Fibroblast of lung (primary cell): ENCODE results near the gene DUSP15.

Experiments
- EZH2 ChIP-seq: IDR thresholded peaks from 2 replicates; pipeline ENCODE4 v1.5.1; 2012; ENCODE audit warnings: low read length, control low read depth, mild to moderate bottlenecking; ENCODE audit errors: missing control alignments
- TF ChIP-seq, protein P1 (sequence below), 2 donors: IDR thresholded peaks in 1 of 2; conservative IDR thresholded peaks in 1 of 2; 1 replicate in 1 of 2; 2 replicates in 1 of 2; pipeline ENCODE4 v1.5.1; 2011 to 2012; ENCODE audit warnings: low read length in 2 of 2, control low read depth in 1 of 2, inconsistent platforms in 1 of 2, low read depth in 1 of 2, mild to moderate bottlenecking in 1 of 2

GRCh38 chr20:31868853-31869672 is 1.3 kb downstream of the DUSP15 start:
- TF ChIP-seq, protein P1, sequence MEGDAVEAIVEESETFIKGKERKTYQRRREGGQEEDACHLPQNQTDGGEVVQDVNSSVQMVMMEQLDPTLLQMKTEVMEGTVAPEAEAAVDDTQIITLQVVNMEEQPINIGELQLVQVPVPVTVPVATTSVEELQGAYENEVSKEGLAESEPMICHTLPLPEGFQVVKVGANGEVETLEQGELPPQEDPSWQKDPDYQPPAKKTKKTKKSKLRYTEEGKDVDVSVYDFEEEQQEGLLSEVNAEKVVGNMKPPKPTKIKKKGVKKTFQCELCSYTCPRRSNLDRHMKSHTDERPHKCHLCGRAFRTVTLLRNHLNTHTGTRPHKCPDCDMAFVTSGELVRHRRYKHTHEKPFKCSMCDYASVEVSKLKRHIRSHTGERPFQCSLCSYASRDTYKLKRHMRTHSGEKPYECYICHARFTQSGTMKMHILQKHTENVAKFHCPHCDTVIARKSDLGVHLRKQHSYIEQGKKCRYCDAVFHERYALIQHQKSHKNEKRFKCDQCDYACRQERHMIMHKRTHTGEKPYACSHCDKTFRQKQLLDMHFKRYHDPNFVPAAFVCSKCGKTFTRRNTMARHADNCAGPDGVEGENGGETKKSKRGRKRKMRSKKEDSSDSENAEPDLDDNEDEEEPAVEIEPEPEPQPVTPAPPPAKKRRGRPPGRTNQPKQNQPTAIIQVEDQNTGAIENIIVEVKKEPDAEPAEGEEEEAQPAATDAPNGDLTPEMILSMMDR (conservative IDR thresholded peaks at IDR 0.05 in 1 of 2, IDR thresholded peaks at IDR 0.05 in 1 of 2; ENCODE audit: low read depth in 1 of 2, low read length in 2 of 2): no peak
- TF ChIP-seq EZH2: no peak
